Measurements from ENCODE around the gene MIGA2.

The MIGA2 gene

DNA sequence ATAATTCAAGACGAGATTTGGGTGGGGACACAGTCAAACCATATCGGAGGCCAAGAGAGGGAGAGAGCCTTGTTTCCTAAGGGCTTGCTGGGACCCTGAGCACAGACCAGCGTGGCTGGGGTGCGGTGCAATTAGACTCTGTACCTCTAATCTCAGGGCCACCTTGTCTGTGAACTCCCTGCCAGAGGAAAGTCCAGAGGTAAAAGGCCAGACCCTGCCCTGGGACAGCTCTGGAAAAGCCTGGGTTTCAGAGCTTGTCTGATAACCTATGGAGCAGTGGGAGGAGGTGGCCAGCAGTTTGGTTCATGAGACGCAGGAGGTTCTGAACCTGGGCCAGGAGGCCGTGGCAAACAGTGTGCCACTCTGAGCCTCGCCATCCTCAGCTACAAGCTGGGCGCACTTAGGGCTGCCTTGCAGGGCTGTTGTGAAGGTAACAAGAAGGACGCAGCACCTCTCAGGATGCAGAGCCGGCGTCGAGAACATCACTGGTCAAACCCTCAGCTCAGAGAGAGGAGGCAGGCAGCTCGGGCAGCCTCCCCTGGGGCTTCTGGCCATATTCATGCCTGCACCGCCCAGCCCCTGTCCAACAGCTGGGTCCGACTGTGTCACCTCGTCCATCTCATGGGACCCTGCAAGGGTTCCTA lies 39.7 kb downstream of the MIGA2 start:
- no peak for DNase-seq

DNA sequence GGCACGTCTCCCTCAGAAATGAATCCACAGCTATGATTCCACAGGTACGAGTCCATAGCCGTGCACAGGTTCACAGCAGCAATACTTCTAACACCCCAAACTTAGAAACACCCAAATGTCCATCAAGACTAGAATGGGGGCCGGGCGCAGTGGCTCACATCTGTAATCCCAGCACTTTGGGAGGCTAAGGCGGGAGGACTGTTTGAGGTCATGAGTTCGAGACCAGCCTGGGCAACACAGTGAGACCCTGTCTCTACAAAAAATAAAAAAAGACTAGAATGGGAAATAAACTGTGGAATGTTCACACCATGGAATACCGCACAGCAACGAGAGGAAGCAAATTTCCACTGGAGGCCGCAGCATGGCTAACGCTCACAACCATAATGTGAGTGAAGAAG lies 40.2 kb downstream of the MIGA2 start:
- DNase-seq, result no peak

DNA sequence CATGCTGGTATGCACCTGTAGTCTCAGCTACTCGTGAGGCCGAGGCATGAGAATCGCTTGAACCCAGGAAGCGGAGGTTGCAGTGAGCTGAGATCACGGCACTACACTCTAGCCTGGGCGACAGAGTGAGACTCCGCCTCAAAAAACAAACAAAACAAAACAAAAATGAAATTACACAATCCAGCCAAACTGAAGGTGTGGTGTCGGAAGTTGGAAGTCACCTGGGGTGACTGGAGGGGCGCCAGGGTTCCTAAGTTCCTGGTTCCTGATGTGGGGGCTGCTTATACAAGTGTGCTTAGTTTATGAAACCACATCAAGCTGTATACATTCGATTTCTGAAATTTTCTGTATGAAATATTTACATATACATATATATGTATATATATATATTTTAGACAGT lies 40.8 kb downstream of the MIGA2 start:
- no peak for DNase-seq

DNA sequence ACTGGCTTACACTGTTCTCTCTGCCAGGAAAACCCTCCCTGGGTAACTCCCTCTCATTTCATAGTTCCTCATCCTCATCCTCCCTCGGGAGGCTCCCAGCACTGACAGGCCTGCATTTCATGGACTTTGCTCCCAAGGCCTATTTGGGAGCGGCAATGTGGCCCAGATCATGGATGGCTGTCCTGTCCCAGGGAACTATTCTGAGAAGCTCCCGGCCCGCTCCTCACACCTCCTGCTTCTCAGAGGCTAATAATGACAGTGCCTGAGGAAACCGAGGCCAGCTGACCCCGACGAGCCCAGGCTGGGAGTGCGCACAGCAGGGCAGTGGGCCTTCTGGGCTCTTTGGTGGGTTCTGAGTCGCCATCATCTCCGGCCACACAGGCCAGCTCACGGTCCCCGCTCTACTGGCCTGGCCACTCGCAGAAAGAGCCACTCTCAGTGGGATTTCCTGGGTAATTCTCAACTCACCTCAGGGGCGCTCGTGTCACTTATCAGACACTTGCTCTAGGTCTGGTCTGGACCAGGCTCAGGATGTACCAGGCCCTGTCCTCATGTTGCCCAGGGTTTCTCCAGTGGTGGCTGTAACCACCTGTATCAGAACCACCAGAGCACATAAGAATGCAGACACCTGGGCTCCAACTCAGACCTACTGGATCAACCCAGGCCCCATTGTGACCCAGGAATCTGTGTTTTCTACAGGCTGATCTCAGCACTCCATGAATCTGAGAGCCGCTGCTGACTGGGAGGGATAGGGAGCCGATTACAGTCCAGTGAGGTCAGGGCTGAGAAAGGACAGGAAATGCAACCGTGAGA lies 42.5 kb downstream of the MIGA2 start:
- no peak for DNase-seq

DNA sequence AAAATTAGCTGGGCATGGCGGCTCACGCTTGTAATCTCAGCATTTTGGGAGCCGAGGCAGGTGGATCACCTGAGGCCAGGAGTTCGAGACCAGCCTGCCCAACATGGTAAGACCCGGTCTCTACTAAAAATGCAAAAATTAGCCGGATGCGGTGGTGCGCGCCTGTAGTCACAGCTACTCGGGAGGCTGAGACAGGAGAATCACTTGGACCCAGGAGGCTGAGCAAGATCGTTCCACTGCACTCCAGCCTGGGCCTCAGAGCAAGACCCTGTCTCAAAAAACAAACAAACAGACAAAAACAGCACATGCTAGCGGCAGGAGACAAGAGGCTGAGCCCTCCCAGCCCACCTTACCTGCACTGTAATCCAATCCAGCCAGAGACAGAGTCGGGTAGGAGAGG lies 43.4 kb downstream of the MIGA2 start:
- no peak for DNase-seq

- no peak for DNase-seq
Measured at GRCh38 chr9:129080298-129080600, 43.8 kb downstream of the MIGA2 start.

GRCh38 chr9:129080601-129081387 lies 44.4 kb downstream of the MIGA2 start, which contains the start of gene DOLPP1:
DOLPP1 (plus strand) TSS chr9:129081111; CDS start chr9:129081132, 21 bp downstream.
- DNase-seq, result peak; percentile 99 to 100

- no peak for DNase-seq
Measured at GRCh38 chr9:129081388-129081904, 45.0 kb downstream of the MIGA2 start.

GRCh38 chr9:129084087-129084486 lies 47.7 kb downstream of the MIGA2 start:
- DNase-seq, result no peak

DNA sequence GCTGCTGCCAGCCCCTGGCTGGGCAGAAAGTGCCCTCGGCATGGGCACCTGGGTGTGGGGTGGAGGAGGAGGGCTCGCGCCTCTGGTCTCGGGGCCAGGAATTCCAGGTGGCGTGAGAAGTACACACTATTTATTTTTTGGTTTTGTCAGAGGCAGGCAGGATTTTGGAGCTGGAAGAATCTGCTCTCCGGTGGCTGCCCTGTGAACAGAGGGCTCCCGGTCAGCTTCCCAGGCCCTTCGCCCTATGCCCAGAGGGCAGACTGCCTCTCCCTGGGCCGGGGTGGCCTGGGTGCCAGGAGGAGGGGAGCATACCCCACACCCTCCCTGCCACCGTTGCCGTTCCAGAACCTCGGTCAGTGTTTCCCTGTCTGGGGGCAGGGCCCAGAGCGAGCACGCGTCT lies 52.8 kb downstream of the MIGA2 start:
- no peak for DNase-seq

GRCh38 chr9:129093602-129094386 lies 57.4 kb downstream of the MIGA2 start:
- no peak for DNase-seq

- no peak for DNase-seq
Measured at GRCh38 chr9:129094387-129095169, 58.2 kb downstream of the MIGA2 start.

GRCh38 chr9:129095170-129095667 lies 58.8 kb downstream of the MIGA2 start:
- no peak for DNase-seq

DNA sequence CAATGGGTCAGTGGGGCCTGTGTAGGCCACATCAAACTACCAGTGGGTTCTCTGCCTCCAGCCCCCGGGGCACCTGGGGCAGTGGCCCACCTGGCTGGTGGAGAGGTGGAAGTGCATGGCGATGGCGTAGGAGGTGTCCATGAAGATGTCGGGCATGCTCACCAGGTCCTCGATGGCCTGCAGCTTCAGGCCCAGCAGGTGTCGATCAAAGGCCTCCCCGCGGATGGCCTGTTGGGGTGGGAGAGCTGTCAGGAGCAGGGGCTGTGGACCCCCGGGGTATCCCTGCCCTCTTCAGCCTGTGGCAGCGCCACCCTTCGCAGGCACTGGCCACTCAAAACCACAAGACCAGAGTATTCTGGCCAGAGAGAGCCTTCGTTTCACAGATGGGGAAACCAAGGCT lies 59.5 kb downstream of the MIGA2 start:
- DNase-seq, result no peak

- DNase-seq, result no peak
Measured at GRCh38 chr9:129097671-129098306, 61.4 kb downstream of the MIGA2 start.

GRCh38 chr9:129098328-129098727 lies 61.9 kb downstream of the MIGA2 start:
- DNase-seq, result no peak

- DNase-seq, result no peak
Measured at GRCh38 chr9:129100383-129101169, 64.2 kb downstream of the MIGA2 start.

DNA sequence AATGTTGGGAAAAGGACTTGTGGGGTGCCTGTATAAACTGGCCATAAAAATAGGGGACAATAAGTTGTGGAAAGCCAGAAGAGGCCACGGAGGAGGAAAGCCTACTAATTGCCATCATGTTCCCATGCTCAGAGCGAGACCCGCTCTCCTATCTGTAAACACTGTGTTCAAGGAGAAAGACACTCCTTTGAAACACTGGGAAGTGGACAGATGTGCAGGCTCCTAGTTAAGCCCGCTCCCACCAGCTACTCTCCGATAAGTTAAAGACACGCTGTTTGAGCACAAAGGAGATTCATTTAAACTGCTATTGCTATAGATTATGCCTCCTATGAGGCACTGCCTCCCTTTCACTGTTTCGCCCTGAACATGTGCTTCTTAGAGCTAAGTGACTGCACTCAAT lies 64.9 kb downstream of the MIGA2 start:
- DNase-seq, result no peak

- no peak for DNase-seq
Measured at GRCh38 chr9:129102095-129102525, 65.7 kb downstream of the MIGA2 start.
